AG04450 (cell line): Measurements from ENCODE around the gene PTCSC3. TPM values are rescaled to one million over a fixed set of nuclear protein-coding genes. Genes with fewer than 3 reads are reported as not detected.

Experiments used
- CTCF ChIA-PET: fragments of 300-600, 350-600 bp; formaldehyde crosslinking; extraction: SDS; loops from one replicate; lab custom pipeline; 2022; ENCODE audit warnings: antibody characterized with exemption, inconsistent platforms; lab: Charles Lee
- POLR2A ChIA-PET: fragments of 350-600 bp; formaldehyde crosslinking; extraction: SDS; loops from one replicate; lab custom pipeline; 2021; ENCODE audit warnings: antibody characterized with exemption, inconsistent platforms; lab: Yijun Ruan, JAX
- DNase-seq: peaks from one replicate; pipeline ENCODE4 v3.0.0-alpha.2; 2011; ENCODE audit warnings: low read depth, low spot score
- H3K27ac ChIP-seq: one replicate; pipeline ENCODE4 v1.5.1; 2012; ENCODE audit warnings: low read depth, low read length, control low read depth
- H3K27me3 ChIP-seq: one replicate; pipeline ENCODE4 v1.6.0; 2012; ENCODE audit warnings: low read length; ENCODE audit not compliant: control insufficient read depth, insufficient read depth
- H3K4me3 ChIP-seq: 2 replicates; pipeline ENCODE4 v1.5.1; 2011; ENCODE audit warnings: mild to moderate bottlenecking, low read depth, low read length, control low read depth
- H3K9me3 ChIP-seq: 2 replicates; pipeline ENCODE4 v1.5.1; 2012; ENCODE audit warnings: low read length; ENCODE audit not compliant: control insufficient read depth, insufficient read depth
- polyA plus RNA-seq: library from polyadenylated mRNA; depleted of rRNA; stranded (reverse); fragments of >200 nt; gene quantifications from 2 replicates; pipeline ENCODE4 v1.2.3, GENCODE V29; 2011
- TF ChIP-seq, protein P1 (sequence below): IDR thresholded peaks from 2 replicates; pipeline ENCODE4 v1.5.1; 2011; ENCODE audit warnings: low read depth, low read length, control low read depth, inconsistent platforms

The PTCSC3 gene
- polyA plus RNA-seq, 1 experiment, result not detected

DNA sequence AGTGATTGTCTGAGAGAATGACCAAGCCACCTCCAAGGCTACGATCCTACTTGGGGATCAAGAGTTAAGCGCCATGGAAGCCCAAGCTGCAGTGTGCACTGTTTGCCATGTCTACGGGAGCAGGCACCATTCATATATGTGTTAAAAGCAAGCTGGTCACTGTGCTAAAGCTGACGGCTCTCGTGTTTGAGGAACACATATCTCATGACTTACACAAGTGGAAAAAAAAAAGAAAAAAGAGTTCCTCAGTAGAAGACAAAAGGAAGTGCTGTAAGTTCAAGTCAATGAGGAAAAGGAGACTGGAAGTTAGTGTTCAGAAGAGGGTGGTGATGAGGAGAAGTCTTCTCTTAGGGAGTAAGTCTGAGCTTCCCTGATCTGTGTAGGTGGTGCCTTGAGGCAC lies 4.9 kb upstream of the PTCSC3 start:
- H3K27me3 ChIP-seq, result no peaks in the 10 kb centered on the region
- H3K9me3 ChIP-seq, result no peaks in the 10 kb centered on the region
- CTCF ChIA-PET, result no interaction called here
- no peak overlapping the region for H3K27ac ChIP-seq
- POLR2A ChIA-PET, result no interaction called here
- H3K4me3 ChIP-seq, result no peak overlapping the region
- no peak for DNase-seq
- TF ChIP-seq, protein P1, sequence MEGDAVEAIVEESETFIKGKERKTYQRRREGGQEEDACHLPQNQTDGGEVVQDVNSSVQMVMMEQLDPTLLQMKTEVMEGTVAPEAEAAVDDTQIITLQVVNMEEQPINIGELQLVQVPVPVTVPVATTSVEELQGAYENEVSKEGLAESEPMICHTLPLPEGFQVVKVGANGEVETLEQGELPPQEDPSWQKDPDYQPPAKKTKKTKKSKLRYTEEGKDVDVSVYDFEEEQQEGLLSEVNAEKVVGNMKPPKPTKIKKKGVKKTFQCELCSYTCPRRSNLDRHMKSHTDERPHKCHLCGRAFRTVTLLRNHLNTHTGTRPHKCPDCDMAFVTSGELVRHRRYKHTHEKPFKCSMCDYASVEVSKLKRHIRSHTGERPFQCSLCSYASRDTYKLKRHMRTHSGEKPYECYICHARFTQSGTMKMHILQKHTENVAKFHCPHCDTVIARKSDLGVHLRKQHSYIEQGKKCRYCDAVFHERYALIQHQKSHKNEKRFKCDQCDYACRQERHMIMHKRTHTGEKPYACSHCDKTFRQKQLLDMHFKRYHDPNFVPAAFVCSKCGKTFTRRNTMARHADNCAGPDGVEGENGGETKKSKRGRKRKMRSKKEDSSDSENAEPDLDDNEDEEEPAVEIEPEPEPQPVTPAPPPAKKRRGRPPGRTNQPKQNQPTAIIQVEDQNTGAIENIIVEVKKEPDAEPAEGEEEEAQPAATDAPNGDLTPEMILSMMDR, result no peak

DNA sequence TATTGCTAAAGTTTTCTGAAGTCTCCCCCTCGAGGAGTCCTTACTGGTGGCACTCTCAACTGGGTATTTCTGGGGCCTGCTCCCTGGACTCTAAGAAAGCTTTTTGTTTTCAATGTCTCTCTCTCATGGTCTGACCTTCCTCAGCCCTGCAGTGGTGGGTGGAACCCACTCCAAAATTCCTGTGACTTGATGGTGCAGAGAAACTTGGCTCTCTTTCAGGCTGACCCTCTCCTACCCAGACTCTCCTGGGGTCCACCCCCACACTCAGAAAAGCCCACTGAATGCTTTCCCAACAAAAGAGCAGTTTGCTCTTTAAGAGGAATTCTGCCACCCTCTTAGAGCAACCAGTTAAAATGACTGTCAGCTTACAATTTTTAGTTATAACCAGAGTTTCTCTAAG lies 967 bp upstream of the PTCSC3 start:
- ChIA-PET CTCF (no interaction called here), POLR2A (no interaction called here)
- TF ChIP-seq, protein P1, result no peak
- Histone ChIP-seq H3K27ac (no peak overlapping the region), H3K9me3 (no peaks in the 10 kb centered on the region), H3K4me3 (no peak overlapping the region), H3K27me3 (no peaks in the 10 kb centered on the region)
- DNase-seq, result no peak

GRCh38 chr14:36174767-36175424 lies 1.6 kb downstream of the PTCSC3 start:
- POLR2A ChIA-PET, result no interaction called here
- CTCF ChIA-PET, result interaction anchor here (0.5 kb wide), 1 partner anchor 193 kb away, joined by 4 read pairs; no protein-coding TSS in a partner anchor

DNA sequence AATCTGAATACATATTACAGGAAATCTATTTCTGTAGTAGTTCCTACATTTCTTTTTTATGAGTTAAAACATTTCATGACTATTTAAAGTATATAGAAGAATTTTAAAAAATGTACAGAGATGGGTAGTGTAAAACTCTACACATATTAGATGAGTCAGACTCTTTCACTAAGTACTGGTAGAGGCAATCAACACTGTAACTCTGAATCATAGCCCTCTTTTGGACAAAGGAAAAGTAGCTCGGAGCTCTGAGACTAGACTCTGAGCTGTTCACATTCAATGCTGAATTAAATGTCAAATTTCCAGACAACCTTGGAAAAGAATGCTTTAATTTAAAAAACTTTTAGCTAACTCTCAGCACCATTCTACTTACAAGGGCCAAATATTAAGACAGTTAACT lies 3.4 kb downstream of the PTCSC3 start:
- no peak for DNase-seq
- TF ChIP-seq, protein P1, result no peak
- Histone ChIP-seq H3K27ac (no peak overlapping the region), H3K27me3 (no peaks in the 10 kb centered on the region), H3K9me3 (no peaks in the 10 kb centered on the region), H3K4me3 (no peak overlapping the region)
- POLR2A ChIA-PET, result no interaction called here
- CTCF ChIA-PET, result interaction anchor here (0.7 to 1.0 kb wide), 2 partner anchors 102 to 202 kb away, joined by 3 to 4 read pairs; no protein-coding TSS in a partner anchor

More at GRCh38 chr14:36174767-36175424, 1.6 kb downstream of the PTCSC3 start:
- no peaks in the 10 kb centered on the region for H3K27me3 ChIP-seq
- TF ChIP-seq, protein P1, result no peak
- DNase-seq, result no peak
- H3K27ac ChIP-seq, result no peak overlapping the region
- no peak overlapping the region for H3K4me3 ChIP-seq
- H3K9me3 ChIP-seq, result no peaks in the 10 kb centered on the region

GRCh38 chr14:36171607-36172006 lies 4.9 kb downstream of the PTCSC3 start:
- TF ChIP-seq, protein P1, result no peak
- DNase-seq, result no peak
- POLR2A ChIA-PET, result no interaction called here
- CTCF ChIA-PET, result interaction anchor here (1.5 kb wide), 1 partner anchor 101 kb away, joined by 5 read pairs; no protein-coding TSS in a partner anchor
- Histone ChIP-seq H3K27ac (no peak overlapping the region), H3K4me3 (no peak overlapping the region), H3K9me3 (no peaks in the 10 kb centered on the region), H3K27me3 (no peaks in the 10 kb centered on the region)
